Neural progenitor cell (in vitro differentiated cells): ENCODE measurements around the gene PODNL1. TPM values are rescaled to one million over a fixed set of nuclear protein-coding genes. Genes with fewer than 3 reads are reported as not detected.

Experiments
- DNase-seq: peaks from one replicate; pipeline ENCODE4 v3.0.0-alpha.2; 2016; ENCODE audit warnings: low spot score
- H2AFZ ChIP-seq: fragments of 200-600 bp; sonication (generic); replicated peaks from 2 replicates; pipeline ENCODE4 v1.6.1; 2016; ENCODE audit warnings: antibody characterized with exemption
- H3F3A ChIP-seq: fragments of 200-600 bp; sonication (generic); 2 replicates; pipeline ENCODE4 v1.6.1; 2016; ENCODE audit warnings: antibody characterized with exemption, low read depth
- H3K27ac ChIP-seq: fragments of 200-600 bp; sonication (generic); 2 replicates; pipeline ENCODE4 v1.5.1; 2016; ENCODE audit warnings: mild to moderate bottlenecking
- H3K27me3 ChIP-seq: fragments of 200-600 bp; sonication (generic); 2 replicates; pipeline ENCODE4 v1.6.1; 2016; ENCODE audit warnings: mild to moderate bottlenecking, moderate library complexity
- H3K36me3 ChIP-seq: fragments of 200-600 bp; sonication (generic); 2 replicates; pipeline ENCODE4 v1.5.1; 2016
- H3K4me1 ChIP-seq: fragments of 200-600 bp; sonication (generic); 2 replicates; pipeline ENCODE4 v1.6.1; 2016; ENCODE audit warnings: mixed run types
- H3K4me2 ChIP-seq: fragments of 200-600 bp; sonication (generic); 2 replicates; pipeline ENCODE4 v1.6.1; 2016
- H3K4me3 ChIP-seq: fragments of 200-600 bp; sonication (generic); 2 replicates; pipeline ENCODE4 v1.5.1; 2016
- H3K79me2 ChIP-seq: fragments of 200-600 bp; sonication (generic); 2 replicates; pipeline ENCODE4 v1.6.1; 2016; ENCODE audit warnings: low read depth
- H3K9ac ChIP-seq: fragments of 200-600 bp; sonication (generic); 2 replicates; pipeline ENCODE4 v1.6.1; 2016
- H3K9me3 ChIP-seq: fragments of 200-600 bp; sonication (generic); 2 replicates; pipeline ENCODE4 v1.5.1; 2016; ENCODE audit warnings: low read depth
- H4K20me1 ChIP-seq: fragments of 200-600 bp; sonication (generic); 2 replicates; pipeline ENCODE4 v1.6.1; 2016; ENCODE audit warnings: low read depth
- H3K27ac Mint-ChIP-seq: 3 replicates; pipeline ENCODE4 v1.8.0; 2021; ENCODE audit warnings: mixed read lengths
- H3K27me3 Mint-ChIP-seq: 2 replicates; pipeline ENCODE4 v1.8.0; 2022; ENCODE audit warnings: low read depth, mild to moderate bottlenecking, inconsistent platforms, moderate library complexity, mixed read lengths; ENCODE audit not compliant: insufficient read depth
- H3K36me3 Mint-ChIP-seq: 3 replicates; pipeline ENCODE4 v1.8.0; 2021; ENCODE audit warnings: mixed read lengths
- H3K4me1 Mint-ChIP-seq: 3 replicates; pipeline ENCODE4 v1.8.0; 2021; ENCODE audit warnings: mixed read lengths
- H3K4me3 Mint-ChIP-seq: 3 replicates; pipeline ENCODE4 v1.8.0; 2021; ENCODE audit warnings: mild to moderate bottlenecking, moderate library complexity, mixed read lengths
- H3K9me3 Mint-ChIP-seq: 3 replicates; pipeline ENCODE4 v1.8.0; 2020; ENCODE audit warnings: mixed read lengths
- EZH2 ChIP-seq: fragments of 200-600 bp; sonication (generic); IDR thresholded peaks from 2 replicates; pipeline ENCODE4 v1.6.1; 2017; ENCODE audit warnings: antibody characterized with exemption, mild to moderate bottlenecking, moderate library complexity
- EZH2phosphoT487 ChIP-seq: fragments of 200-600 bp; sonication (generic); IDR thresholded peaks from 2 replicates; pipeline ENCODE4 v1.6.1; 2017; ENCODE audit warnings: antibody characterized with exemption
- total RNA-seq: library from RNA; depleted of rRNA; stranded (reverse); fragments of >200 nt; gene quantifications from 2 replicates; pipeline ENCODE4 v1.2.3, GENCODE V29; 2015; ENCODE audit warnings: low replicate concordance
- TF ChIP-seq, protein P1 (sequence below): fragments of 200-600 bp; sonication (generic); IDR thresholded peaks from 2 replicates; pipeline ENCODE4 v1.5.1; 2017; ENCODE audit warnings: antibody characterized with exemption, mild to moderate bottlenecking

The PODNL1 gene
- total RNA-seq, 1 donor from 2014 or later: not detected

DNA sequence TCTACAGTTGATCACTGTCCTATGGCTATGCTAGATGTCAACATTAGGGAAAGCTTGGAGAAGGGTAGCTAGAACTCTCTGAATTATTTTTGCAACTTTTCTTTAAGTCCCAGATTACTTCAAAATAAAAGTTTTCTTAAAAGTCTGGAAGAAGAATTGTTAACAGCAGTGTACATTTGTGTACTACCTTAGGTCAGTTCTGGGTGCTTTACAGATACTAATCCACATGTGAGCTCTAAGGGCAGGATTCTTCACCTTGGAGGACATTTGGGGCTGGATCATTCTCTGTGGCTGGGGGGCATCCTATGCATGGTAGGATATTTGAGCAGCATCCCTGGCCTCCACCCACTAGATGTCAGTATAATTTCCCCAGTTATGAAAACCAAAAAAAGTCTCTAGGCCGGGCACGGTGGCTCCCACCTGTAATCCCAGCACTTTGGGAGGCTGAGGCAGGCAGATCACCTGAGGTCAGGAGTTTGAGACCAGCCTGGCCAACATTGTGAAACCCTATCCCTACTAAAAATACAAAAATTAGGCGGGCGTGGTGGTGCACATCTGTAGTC lies 35.1 kb downstream of the PODNL1 start:
- TF ChIP-seq EZH2phosphoT487 (no peak), EZH2 (no peak)
- TF ChIP-seq, protein P1, sequence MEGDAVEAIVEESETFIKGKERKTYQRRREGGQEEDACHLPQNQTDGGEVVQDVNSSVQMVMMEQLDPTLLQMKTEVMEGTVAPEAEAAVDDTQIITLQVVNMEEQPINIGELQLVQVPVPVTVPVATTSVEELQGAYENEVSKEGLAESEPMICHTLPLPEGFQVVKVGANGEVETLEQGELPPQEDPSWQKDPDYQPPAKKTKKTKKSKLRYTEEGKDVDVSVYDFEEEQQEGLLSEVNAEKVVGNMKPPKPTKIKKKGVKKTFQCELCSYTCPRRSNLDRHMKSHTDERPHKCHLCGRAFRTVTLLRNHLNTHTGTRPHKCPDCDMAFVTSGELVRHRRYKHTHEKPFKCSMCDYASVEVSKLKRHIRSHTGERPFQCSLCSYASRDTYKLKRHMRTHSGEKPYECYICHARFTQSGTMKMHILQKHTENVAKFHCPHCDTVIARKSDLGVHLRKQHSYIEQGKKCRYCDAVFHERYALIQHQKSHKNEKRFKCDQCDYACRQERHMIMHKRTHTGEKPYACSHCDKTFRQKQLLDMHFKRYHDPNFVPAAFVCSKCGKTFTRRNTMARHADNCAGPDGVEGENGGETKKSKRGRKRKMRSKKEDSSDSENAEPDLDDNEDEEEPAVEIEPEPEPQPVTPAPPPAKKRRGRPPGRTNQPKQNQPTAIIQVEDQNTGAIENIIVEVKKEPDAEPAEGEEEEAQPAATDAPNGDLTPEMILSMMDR: peak; percentile 34
- Histone ChIP-seq H3K27me3 (peaks cover 10% of the 10 kb centered on the region), H3K9me3 (no peaks in the 10 kb centered on the region), H3K4me2 (no peak overlapping the region), H3K9ac (no peak overlapping the region), H3K27ac (no peak overlapping the region), H3K4me1 (no peaks in the 10 kb centered on the region), H4K20me1 (no peaks in the 10 kb centered on the region), H3F3A (no peaks in the 10 kb centered on the region), H3K36me3 (no peaks in the 10 kb centered on the region), H2AFZ (no peak overlapping the region), H3K79me2 (no peaks in the 10 kb centered on the region), H3K4me3 (no peak overlapping the region)
- Mint-ChIP-seq H3K27me3 (peaks cover 2% of the 10 kb centered on the region), H3K4me1 (peaks cover 11% of the 10 kb centered on the region), H3K36me3 (no peaks in the 10 kb centered on the region), H3K9me3 (no peaks in the 10 kb centered on the region), H3K4me3 (no peak overlapping the region), H3K27ac (no peak overlapping the region)
- DNase-seq: no peak

DNA sequence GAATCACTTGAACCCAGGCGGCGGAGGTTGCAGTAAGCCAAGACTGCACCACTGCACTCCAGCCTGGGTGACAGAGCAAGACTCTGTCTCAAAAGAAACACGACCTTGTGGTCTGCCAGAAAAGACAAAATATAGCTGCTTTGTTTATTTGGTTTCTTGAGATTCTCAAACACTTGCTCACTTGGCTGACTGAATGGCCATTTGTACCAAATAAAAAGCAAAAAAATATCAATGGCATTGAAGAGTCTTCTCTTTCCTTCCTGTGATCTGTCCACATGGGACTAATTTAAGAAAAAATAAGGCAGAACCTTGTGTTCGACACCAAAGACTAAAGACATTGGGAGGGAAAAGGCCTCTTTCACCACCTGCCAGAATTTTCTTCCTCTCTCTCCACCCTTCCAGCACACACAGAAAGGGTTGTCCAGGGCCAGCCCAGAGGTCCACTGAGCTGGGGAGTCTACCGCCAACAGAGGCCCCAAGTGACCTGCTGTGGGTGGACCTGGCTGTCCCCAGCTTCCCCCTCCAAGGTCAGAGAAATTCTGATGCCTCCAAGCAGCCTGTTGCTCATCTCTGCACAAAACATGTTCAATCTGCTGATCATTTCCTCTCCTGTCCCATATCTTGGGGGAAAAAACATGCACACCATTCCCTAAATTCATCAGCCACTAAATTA lies 38.2 kb downstream of the PODNL1 start:
- Histone ChIP-seq H3F3A (no peaks in the 10 kb centered on the region), H3K4me3 (no peak overlapping the region), H3K27ac (no peak overlapping the region), H3K79me2 (no peaks in the 10 kb centered on the region), H3K4me2 (no peak overlapping the region), H3K36me3 (no peaks in the 10 kb centered on the region), H3K4me1 (no peaks in the 10 kb centered on the region), H3K9me3 (no peaks in the 10 kb centered on the region), H3K27me3 (peaks cover 4% of the 10 kb centered on the region), H3K9ac (no peak overlapping the region), H4K20me1 (no peaks in the 10 kb centered on the region), H2AFZ (no peak overlapping the region)
- no peak for DNase-seq
- Mint-ChIP-seq H3K4me1 (peaks cover 2% of the 10 kb centered on the region), H3K27ac (no peak overlapping the region), H3K9me3 (no peaks in the 10 kb centered on the region), H3K36me3 (no peaks in the 10 kb centered on the region), H3K27me3 (peaks cover 5% of the 10 kb centered on the region), H3K4me3 (no peak overlapping the region)
- TF ChIP-seq EZH2 (no peak), EZH2phosphoT487 (no peak)

DNA sequence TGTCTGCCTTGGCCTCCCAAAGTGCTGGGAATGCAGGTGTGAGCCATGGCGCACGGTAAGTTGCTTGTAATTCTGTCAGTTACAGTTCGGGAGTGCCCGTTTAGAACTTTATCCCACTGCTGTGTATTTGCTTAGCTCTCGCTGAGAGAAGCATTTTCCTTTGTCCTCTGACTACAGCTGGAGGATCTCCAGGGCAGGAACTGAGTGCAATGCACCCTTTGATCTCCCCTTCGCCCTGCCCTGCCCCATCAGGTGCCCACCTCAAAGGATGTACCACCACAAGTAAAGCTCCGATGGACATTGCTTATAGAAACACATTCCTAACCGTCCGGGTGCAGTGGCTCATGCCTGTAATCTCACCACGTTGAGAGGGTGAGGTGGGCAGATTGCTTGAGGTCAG lies 38.8 kb downstream of the PODNL1 start:
- Histone ChIP-seq H3F3A (no peaks in the 10 kb centered on the region), H3K36me3 (no peaks in the 10 kb centered on the region), H4K20me1 (no peaks in the 10 kb centered on the region), H3K4me3 (no peak overlapping the region), H3K4me2 (no peak overlapping the region), H2AFZ (no peak overlapping the region), H3K4me1 (no peaks in the 10 kb centered on the region), H3K79me2 (no peaks in the 10 kb centered on the region), H3K27ac (no peak overlapping the region), H3K9me3 (no peaks in the 10 kb centered on the region), H3K9ac (no peak overlapping the region), H3K27me3 (no peaks in the 10 kb centered on the region)
- Mint-ChIP-seq H3K9me3 (no peaks in the 10 kb centered on the region), H3K27me3 (peaks cover 5% of the 10 kb centered on the region), H3K4me3 (no peak overlapping the region), H3K27ac (no peak overlapping the region), H3K4me1 (peaks cover 2% of the 10 kb centered on the region), H3K36me3 (no peaks in the 10 kb centered on the region)
- no peak for DNase-seq
- TF ChIP-seq, protein P1: no peak
- no peak for TF ChIP-seq EZH2
- TF ChIP-seq EZH2phosphoT487: no peak

DNA sequence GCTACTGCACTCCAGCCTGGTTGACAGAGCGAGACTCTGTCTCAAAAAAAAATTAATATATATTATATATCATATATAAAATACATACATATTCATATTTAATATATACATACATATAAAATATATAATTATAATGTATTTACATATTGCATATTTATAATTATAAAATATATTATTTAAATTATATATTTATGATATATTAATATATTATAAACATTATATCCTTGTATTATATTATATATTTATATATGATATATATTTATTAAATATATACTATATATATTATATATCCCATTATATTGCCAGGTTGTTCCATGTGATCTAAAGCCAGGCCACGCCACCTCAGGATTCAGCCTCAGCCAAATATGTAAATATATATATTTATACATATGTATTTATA lies 42.0 kb downstream of the PODNL1 start:
- Histone ChIP-seq H3F3A (no peaks in the 10 kb centered on the region), H3K27me3 (no peaks in the 10 kb centered on the region), H3K9me3 (no peaks in the 10 kb centered on the region), H3K4me2 (no peak overlapping the region), H2AFZ (no peak overlapping the region), H3K79me2 (no peaks in the 10 kb centered on the region), H3K4me1 (no peaks in the 10 kb centered on the region), H4K20me1 (no peaks in the 10 kb centered on the region), H3K27ac (no peak overlapping the region), H3K36me3 (no peaks in the 10 kb centered on the region), H3K4me3 (no peak overlapping the region), H3K9ac (no peak overlapping the region)
- Mint-ChIP-seq H3K36me3 (no peaks in the 10 kb centered on the region), H3K9me3 (no peaks in the 10 kb centered on the region), H3K4me1 (peaks cover 2% of the 10 kb centered on the region), H3K27me3 (peaks cover 5% of the 10 kb centered on the region), H3K27ac (no peak overlapping the region), H3K4me3 (no peak overlapping the region)
- TF ChIP-seq, protein P1: no peak
- TF ChIP-seq EZH2 (no peak), EZH2phosphoT487 (no peak)
- DNase-seq: no peak
